Muscle of leg (tissue), 11 donors: ENCODE results near the gene CHL1. TPM values are rescaled to one million over a fixed set of nuclear protein-coding genes. Genes with fewer than 3 reads are reported as not detected.

Source experiments
- DNase-seq: peaks from one replicate; pipeline ENCODE4 v3.0.0; 2013
- H3K27ac ChIP-seq: one replicate; pipeline ENCODE4 v1.5.1; 2013; ENCODE audit warnings: mild to moderate bottlenecking, low read length, control low read depth
- H3K27me3 ChIP-seq: one replicate; pipeline ENCODE4 v1.6.1; 2013; ENCODE audit warnings: low read length; ENCODE audit not compliant: control insufficient read depth, insufficient read depth
- H3K36me3 ChIP-seq: one replicate; pipeline ENCODE4 v1.6.1; 2013; ENCODE audit warnings: low read length; ENCODE audit not compliant: control insufficient read depth, insufficient read depth
- H3K4me1 ChIP-seq: one replicate; pipeline ENCODE4 v1.6.1; 2013; ENCODE audit warnings: low read length; ENCODE audit not compliant: control insufficient read depth, insufficient read depth
- H3K4me3 ChIP-seq: one replicate; pipeline ENCODE4 v1.5.1; 2013; ENCODE audit warnings: low read length, control low read depth
- H3K9me3 ChIP-seq: replicated peaks from 2 replicates; pipeline ENCODE4 v1.6.1; 2013; ENCODE audit warnings: low read depth, low read length; ENCODE audit not compliant: control insufficient read depth
- WGBS: methylation state at CpG from one replicate; pipeline ENCODE4 v1.1.5; 2013; ENCODE audit warnings: missing lambda C conversion rate; ENCODE audit not compliant: insufficient coverage; 5-methylcytosine and 5-hydroxymethylcytosine counted together
- polyA plus RNA-seq, 8 donors: library from polyadenylated mRNA; unstranded; fragments of 120-200 nt; gene quantifications; one replicate each; pipeline versions ENCODE4 v1.2.1 to v1.2.3, GENCODE V29; 2013; ENCODE audit warnings: inconsistent platforms in 1 of 8, low replicate concordance in 1 of 8; ENCODE audit not compliant: insufficient read length in 8 of 8, insufficient read depth in 1 of 8
- total RNA-seq: library from RNA; stranded (reverse); fragments of 120-200 nt; gene quantifications from one replicate; pipeline ENCODE4 v1.2.4, GENCODE V29; 2013

The CHL1 gene
- total and polyA plus RNA-seq, 9 donors, result 3.2 to 5.7 (median 4.5) TPM

DNA sequence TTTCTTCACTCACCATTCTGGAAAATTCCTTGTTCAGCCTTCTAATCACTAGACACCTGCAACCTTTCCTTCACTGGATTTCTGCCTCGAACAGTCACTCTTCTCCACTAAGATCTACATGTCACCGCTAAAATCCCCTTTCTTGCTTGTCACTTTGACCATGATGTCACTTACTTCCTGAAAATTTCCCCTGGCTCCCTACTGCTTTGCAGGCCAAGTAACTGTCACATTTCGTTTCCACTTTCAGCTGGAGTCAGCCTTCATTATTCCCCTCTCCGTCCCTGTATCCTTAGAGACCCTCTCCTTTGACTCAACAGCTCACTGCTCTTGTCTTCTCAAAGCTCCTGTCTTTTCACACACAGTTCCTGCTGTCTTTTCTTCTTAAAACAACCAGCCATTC, 15.9 kb downstream of the CHL1 start:
- WGBS, result 34% methylated on average over 4 of the region's 4 CpGs
- DNase-seq, result no peak
- no peaks in the 10 kb centered on the region for H3K27me3 ChIP-seq

DNA sequence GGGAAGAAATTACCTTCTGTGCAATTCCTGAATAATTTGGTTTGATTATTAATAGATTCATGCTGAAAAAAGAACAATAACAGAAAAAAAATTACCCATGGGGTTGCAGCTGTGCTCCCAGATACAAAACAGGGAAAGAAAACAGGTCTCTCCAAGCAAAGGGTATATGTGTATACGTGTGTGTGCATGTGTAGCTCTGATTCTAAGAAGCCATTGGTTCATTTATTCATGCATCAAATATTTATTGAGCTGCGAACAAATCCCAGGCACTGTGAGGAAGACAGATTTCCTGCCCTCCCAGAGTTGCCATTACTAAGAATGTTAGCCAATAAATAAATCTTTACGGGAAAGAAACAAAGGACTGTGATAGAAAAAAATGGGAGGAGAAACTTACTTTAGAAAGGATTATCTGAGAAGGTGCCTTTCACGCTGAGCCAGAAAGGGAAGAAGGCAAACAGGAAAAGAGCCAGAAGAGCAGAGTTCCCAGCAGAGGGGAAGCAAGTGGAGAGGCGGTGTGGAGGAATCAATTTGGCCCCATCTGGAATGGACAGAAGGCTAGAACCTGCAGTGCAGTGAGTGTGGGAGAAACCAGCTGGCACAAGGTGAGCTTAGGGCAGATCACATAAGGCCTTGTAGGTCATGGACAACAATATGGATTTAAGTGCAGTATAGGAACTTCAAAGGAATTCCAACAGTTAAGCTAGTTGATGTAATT, 20.7 kb downstream of the CHL1 start:
- no peaks in the 10 kb centered on the region for H3K27me3 ChIP-seq
- H3K4me1 ChIP-seq, result no peaks in the 10 kb centered on the region
- H3K9me3 ChIP-seq, result no peaks in the 10 kb centered on the region
- 24% methylated on average over 4 of the region's 5 CpGs for WGBS
- no peak overlapping the region for H3K27ac ChIP-seq
- H3K36me3 ChIP-seq, result no peaks in the 10 kb centered on the region
- no peak overlapping the region for H3K4me3 ChIP-seq
- DNase-seq, result no peak

More for the DNA sequence above, 15.9 kb downstream of the CHL1 start:
- Histone ChIP-seq H3K36me3 (no peaks in the 10 kb centered on the region), H3K9me3 (no peaks in the 10 kb centered on the region), H3K4me1 (no peaks in the 10 kb centered on the region), H3K4me3 (no peak overlapping the region), H3K27ac (no peak overlapping the region)

DNA sequence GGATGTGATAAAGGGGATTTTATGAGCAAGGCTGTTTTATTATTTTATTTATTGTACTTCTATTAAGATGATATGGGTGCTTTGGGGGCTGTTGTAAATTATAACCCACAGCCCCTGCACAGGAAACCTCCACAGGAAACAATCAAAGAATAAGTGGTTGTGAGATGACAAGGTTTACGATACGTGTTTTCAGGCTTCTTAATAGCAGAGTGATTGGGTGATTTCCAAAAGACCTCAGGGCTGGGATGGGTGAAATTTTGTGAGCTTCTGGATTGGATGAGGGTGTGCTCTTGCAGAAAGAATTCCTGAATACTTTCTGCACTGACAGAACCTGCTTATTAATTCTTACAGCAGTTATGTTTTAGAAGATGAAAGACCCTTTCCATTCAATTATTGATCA, 21.4 kb downstream of the CHL1 start:
- 50% methylated on average over 2 of the region's 2 CpGs for WGBS

DNA sequence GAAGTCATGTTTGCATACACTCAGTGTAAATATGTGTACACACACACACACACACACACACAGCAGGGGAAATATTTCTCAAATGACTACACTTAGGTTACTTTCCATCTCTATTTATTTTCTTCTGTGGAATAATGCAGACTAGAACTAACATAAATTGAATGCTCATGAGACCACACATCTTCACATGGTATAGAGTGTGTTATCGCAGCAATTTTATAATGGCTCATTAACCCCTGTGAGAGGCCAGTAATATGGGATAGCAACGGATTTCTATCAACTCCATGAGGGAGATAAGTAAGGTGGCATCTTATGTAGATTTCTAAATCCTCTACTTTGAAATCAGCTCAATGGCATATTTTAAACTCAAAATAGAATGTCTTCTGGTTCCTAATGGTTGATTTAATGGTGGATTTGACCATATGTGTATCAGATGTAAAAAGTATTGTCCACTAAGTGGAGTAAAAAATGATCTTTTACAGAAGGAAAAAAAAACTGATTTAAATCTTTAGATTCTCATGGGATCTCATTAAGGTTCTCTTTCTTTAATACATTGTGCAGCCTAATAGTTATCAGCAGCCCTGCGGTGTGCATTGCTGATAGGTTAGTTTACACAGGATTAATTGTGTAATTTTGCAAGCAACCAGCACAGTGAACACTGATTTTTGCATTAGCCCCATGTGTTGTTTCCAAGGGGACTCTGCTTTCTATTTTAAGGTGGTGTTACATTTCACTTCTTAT, 32.0 kb downstream of the CHL1 start:
- Histone ChIP-seq H3K4me3 (no peak overlapping the region), H3K36me3 (no peaks in the 10 kb centered on the region), H3K27ac (no peak overlapping the region), H3K9me3 (no peaks in the 10 kb centered on the region), H3K27me3 (no peaks in the 10 kb centered on the region), H3K4me1 (no peaks in the 10 kb centered on the region)
- no CpG with 5 or more reads among the region's 3 CpGs for WGBS
- DNase-seq, result no peak

More for the DNA sequence above, 21.4 kb downstream of the CHL1 start:
- Histone ChIP-seq H3K9me3 (no peaks in the 10 kb centered on the region), H3K27me3 (no peaks in the 10 kb centered on the region), H3K4me1 (no peaks in the 10 kb centered on the region), H3K36me3 (no peaks in the 10 kb centered on the region), H3K27ac (no peak overlapping the region), H3K4me3 (no peak overlapping the region)
- no peak for DNase-seq

DNA sequence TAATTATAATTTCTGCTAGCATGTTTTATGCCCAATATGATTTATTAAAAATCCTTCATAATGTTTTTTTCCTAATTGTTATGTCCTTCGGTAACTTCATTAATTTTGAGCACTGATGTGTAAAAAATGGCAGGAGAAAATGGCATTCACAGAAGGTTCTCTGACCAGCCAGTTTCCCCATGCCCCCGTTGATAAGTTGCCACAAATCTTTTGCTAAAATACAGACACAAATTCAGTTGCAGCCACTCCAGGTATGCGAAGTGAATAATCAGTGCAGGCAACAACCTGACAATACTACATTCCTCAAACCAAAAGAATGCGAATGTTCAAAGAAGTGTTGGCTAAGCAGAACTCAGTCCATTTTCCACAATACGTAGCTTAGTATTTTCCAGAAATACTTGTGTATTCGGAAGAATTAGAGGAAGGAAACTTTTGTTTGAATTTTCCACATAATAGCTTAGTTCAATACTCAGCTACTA, 32.7 kb downstream of the CHL1 start:
- Histone ChIP-seq H3K27ac (no peak overlapping the region), H3K36me3 (no peaks in the 10 kb centered on the region), H3K9me3 (no peaks in the 10 kb centered on the region), H3K4me3 (no peak overlapping the region), H3K4me1 (no peaks in the 10 kb centered on the region), H3K27me3 (no peaks in the 10 kb centered on the region)
- no peak for DNase-seq
- 73% methylated on average over 2 of the region's 6 CpGs for WGBS

DNA sequence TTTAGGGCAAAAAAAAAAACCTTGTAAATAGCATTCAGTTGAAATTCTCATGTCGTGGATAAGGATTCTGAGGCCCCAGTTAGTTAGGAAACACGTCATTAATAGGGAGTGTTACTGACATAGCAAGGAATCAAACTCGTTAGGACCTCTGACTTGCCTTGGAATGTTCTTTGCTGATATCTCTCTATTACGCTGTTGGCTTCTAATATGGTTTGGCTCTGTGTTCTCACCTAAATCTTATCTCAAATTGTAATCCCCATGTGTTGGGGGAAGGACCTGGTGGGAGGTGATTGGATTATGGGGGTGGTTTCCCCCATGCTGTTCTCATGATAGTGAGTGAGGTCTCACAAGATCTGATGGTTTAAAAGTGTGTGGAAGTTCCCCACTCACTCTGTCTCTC, 40.3 kb downstream of the CHL1 start:
- Histone ChIP-seq H3K4me3 (no peak overlapping the region), H3K36me3 (no peaks in the 10 kb centered on the region), H3K27ac (no peak overlapping the region), H3K4me1 (peaks cover 2% of the 10 kb centered on the region), H3K27me3 (no peaks in the 10 kb centered on the region), H3K9me3 (no peaks in the 10 kb centered on the region)
- 50% methylated on average over 1 of the region's 4 CpGs for WGBS
- no peak for DNase-seq

DNA sequence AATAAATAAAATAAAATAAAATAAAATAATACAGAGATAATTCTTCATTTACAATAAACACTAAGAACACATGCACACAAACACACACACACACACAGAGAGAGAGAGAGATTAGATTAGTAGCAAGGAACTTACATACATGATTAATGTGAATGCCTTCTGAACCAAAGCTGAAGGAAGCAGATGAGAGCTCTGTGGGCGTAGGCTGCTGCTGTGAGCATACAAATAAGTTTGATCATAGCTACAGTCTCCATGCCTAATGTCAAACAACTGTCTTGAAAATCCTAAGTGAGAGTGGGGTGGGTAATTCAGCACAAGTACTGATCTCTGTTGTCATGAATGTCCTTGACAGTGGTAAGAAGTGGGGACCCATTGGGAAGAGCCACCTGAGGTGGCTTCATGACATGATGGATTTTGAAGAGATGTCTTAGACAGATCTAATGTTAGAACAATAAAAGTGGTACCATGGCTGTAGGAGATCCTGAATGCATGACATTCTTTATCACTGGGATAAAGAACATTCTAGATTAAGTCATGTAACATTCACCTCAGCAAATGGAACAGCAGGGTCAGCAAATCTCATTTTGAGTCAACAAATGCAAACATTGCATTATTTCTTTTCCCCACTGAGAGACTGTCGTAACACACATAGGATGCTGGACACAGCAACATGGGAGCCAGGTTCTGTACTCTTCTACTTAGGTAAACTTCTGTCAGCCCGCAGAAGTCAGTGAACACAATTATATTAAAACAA, 46.2 kb downstream of the CHL1 start:
- Histone ChIP-seq H3K36me3 (no peaks in the 10 kb centered on the region), H3K4me3 (no peak overlapping the region), H3K4me1 (peaks cover 7% of the 10 kb centered on the region), H3K27me3 (no peaks in the 10 kb centered on the region), H3K27ac (peak overlapping the region; percentile 52), H3K9me3 (no peaks in the 10 kb centered on the region)
- WGBS, result 80% methylated on average over 1 of the region's 3 CpGs
- no peak for DNase-seq

DNA sequence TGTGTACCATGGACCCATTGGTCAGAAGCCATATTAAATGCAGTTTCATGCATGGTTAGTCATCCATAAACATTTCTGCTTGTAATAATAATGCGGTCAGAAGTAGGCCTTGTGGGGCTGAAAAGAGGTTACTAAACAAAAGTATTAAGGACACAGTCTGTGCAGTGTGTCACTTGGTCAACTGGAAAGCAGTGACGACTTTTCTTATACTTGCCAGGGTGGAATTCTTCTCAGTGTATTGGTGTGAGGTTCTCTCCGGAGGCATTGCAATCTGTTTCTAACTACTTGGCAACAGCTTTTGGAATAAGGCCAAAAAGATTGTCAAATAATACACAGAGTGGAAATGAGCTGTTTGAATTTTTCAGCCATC, 46.8 kb downstream of the CHL1 start:
- Histone ChIP-seq H3K27ac (peak overlapping the region; percentile 52), H3K36me3 (no peaks in the 10 kb centered on the region), H3K4me3 (no peak overlapping the region), H3K27me3 (no peaks in the 10 kb centered on the region), H3K4me1 (peaks cover 7% of the 10 kb centered on the region), H3K9me3 (no peaks in the 10 kb centered on the region)
- peak; percentile 59 for DNase-seq
- 25% methylated on average over 1 of the region's 3 CpGs for WGBS

DNA sequence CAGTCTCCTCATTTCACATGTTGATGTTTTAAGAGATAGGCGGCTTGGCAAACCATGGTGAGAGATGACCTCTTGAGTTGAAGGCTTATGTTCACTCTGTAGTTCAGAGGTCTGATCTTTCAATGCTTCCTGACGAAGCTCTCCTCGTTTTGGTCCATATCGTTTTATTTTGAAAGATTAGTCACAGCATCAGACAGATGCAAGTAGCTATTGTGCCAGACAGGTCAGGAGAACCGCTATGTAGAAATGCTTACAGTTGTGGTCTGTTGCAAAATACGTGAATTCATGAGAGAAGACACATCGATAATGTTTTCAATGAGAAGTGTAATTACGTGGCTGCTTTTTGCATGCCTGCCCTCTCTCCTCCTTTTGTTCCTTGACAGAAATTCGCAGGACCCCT, 47.5 kb downstream of the CHL1 start:
- Histone ChIP-seq H3K4me1 (peaks cover 7% of the 10 kb centered on the region), H3K9me3 (no peaks in the 10 kb centered on the region), H3K27ac (no peak overlapping the region), H3K27me3 (no peaks in the 10 kb centered on the region), H3K36me3 (no peaks in the 10 kb centered on the region), H3K4me3 (no peak overlapping the region)
- WGBS, result 85% methylated on average over 5 of the region's 9 CpGs
- DNase-seq, result no peak

DNA sequence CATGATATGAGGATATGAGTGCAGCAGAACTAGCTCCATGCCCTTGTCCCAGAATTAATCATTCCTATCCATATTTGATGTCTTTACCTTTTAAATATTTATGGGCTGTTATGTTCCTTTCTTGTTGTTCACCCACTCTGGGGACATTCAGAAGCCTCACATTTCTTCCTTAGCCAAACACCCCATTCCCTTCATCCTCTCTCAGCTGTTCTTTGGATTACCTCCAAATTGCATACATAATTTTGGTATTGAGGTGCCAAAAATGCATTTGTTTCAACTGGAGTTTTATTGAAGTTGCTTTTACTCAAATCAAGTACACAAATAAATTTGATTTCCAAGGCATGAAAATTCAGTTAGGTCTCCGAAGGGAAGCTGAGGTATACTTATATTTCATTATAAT, 51.4 kb downstream of the CHL1 start:
- no CpG with 5 or more reads among the region's 1 CpG for WGBS
- H3K9me3 ChIP-seq, result no peaks in the 10 kb centered on the region

More for the DNA sequence above, 51.4 kb downstream of the CHL1 start:
- H3K27me3 ChIP-seq, result no peaks in the 10 kb centered on the region
- no peak for DNase-seq
- H3K27ac ChIP-seq, result no peak overlapping the region
- no peaks in the 10 kb centered on the region for H3K36me3 ChIP-seq
- H3K4me1 ChIP-seq, result peaks cover 7% of the 10 kb centered on the region
- H3K4me3 ChIP-seq, result no peak overlapping the region
